Stomach (tissue), 4 donors: ENCODE results near the gene GPR183.

ENCODE experiments used
- POLR2A ChIP-seq, 4 donors: fragments of 450-650 bp; IDR thresholded peaks; one replicate each; pipeline ENCODE4 v1.6.1; 2016; ENCODE audit warnings: antibody characterized with exemption in 4 of 4, control low read depth in 2 of 4, mild to moderate bottlenecking in 1 of 4, moderate library complexity in 1 of 4
- TF ChIP-seq, protein P1 (sequence below), 7 experiments: fragments of 450-650 bp in 4 of 7; fragments of 200-600 bp in 3 of 7; sonication (generic) in 3 of 7; IDR thresholded peaks; one replicate each; pipeline ENCODE4 v1.5.1; 2016 to 2019; ENCODE audit warnings: antibody characterized with exemption in 7 of 7, control low read depth in 2 of 7, mild to moderate bottlenecking in 1 of 7

DNA sequence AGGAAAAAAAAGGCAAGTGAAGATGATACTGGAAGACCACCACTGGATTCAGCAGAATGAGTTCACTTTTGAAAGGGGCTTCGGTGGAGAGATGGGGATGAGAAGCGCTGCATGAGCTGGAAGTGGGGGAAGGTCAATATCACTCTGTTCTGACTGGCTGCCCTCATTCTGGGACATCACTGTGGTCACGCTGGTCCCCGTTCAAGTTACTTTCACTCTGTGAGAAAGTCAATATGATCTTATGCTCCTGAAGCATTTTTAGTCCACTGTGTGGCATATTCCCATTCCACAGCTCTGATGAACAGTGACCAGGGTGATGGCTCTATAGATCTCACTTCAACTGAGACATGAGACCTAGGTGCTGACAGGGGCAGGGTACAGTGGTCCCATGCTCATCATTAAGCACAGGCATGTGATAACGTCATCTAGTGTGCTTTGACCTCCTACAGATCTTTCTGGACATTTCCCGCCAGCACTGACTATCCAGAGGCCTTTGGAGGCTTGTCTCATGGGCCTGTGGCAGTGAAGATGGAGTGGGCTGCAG is 40.2 kb upstream of the GPR183 start:
- TF ChIP-seq POLR2A (IDR thresholded peaks at IDR 0.05): no peak
- TF ChIP-seq, protein P1, sequence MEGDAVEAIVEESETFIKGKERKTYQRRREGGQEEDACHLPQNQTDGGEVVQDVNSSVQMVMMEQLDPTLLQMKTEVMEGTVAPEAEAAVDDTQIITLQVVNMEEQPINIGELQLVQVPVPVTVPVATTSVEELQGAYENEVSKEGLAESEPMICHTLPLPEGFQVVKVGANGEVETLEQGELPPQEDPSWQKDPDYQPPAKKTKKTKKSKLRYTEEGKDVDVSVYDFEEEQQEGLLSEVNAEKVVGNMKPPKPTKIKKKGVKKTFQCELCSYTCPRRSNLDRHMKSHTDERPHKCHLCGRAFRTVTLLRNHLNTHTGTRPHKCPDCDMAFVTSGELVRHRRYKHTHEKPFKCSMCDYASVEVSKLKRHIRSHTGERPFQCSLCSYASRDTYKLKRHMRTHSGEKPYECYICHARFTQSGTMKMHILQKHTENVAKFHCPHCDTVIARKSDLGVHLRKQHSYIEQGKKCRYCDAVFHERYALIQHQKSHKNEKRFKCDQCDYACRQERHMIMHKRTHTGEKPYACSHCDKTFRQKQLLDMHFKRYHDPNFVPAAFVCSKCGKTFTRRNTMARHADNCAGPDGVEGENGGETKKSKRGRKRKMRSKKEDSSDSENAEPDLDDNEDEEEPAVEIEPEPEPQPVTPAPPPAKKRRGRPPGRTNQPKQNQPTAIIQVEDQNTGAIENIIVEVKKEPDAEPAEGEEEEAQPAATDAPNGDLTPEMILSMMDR (IDR thresholded peaks at IDR 0.05): no peak
